ENCODE results near the gene AKT2. TPM values are rescaled to one million over a fixed set of nuclear protein-coding genes. Genes with fewer than 3 reads are reported as not detected.

Gene AKT2
- total and polyA plus RNA-seq, 10 of the 15 experiments (the other 5 are each of a cell fraction or from before 2014, with no cell fraction given), result 1.0 to 185 (median 71.5) TPM

DNA sequence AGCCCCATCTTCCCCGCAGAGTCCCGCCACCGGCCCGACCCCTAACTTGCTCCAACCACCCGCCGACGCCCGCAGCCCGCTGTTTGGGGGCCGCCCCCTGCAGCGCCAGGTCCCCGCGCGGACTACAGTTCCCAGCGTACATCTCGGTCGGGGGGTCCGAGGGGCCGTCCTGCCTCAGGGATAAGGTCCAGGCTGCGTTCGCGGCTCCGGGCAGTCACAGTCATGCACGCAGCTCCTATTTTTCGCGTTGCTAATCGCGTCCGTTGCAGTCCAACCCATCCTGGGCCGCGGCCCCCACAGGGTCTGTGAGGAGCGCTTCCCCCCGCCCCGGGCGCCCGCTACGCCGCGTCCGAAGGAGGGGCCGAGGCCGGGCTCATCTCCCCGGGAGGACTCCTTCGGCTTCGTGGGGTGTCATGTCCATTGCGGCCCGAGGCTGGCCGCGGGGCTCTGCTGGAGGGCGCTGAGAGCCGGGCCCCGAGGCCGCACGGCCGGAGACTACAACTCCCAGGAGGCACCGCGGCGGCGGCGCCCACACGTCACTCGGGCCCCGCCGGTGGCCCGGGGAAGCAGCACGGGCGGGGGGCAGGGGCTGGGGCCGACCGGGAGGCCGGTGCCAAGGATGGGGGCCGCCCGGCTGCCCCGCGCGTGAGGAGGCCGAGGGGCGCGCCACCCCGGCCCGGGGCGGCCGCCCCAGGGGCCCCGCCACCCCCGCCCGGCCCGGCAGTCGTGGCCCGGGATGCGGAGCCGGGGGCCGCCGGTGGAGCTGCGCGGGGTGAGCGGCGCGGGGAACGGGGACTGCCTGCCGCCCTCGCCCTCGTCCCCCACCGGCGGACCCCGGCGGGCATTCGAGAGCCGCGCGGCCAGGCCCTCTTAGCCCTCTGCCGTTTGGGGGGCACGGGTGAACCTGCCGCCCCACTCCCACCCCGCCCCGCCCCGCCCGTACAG lies 94.0 kb downstream of the AKT2 start, which contains the start of gene MAP3K10 (continued):
- TF ChIP-seq IKZF1 (conservative IDR thresholded peaks at IDR 0.05) (peak; percentile 97), MAX (IDR thresholded peaks at IDR 0.05; ENCODE audit: low read depth, low read length) (no peak; the same call in 1 of the 2 replicates), GATAD2B (conservative IDR thresholded peaks at IDR 0.05; ENCODE audit: low read depth) (peak; percentile 91), SREBF1 (IDR thresholded peaks at IDR 0.05; ENCODE audit: low read length) (peak; percentile 28; the same call in 1 of the 2 replicates)
- TF ChIP-seq, protein P1, sequence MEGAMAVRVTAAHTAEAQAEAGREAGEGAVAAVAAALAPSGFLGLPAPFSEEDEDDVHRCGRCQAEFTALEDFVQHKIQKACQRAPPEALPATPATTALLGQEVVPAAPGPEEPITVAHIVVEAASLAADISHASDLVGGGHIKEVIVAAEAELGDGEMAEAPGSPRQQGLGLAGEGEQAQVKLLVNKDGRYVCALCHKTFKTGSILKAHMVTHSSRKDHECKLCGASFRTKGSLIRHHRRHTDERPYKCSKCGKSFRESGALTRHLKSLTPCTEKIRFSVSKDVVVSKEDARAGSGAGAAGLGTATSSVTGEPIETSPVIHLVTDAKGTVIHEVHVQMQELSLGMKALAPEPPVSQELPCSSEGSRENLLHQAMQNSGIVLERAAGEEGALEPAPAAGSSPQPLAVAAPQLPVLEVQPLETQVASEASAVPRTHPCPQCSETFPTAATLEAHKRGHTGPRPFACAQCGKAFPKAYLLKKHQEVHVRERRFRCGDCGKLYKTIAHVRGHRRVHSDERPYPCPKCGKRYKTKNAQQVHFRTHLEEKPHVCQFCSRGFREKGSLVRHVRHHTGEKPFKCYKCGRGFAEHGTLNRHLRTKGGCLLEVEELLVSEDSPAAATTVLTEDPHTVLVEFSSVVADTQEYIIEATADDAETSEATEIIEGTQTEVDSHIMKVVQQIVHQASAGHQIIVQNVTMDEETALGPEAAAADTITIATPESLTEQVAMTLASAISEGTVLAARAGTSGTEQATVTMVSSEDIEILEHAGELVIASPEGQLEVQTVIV (IDR thresholded peaks at IDR 0.05; ENCODE audit: borderline replicate concordance, partially characterized antibody), result no peak

GRCh38 chr19:40184273-40184672 lies 100.9 kb downstream of the AKT2 start:
- Histone ChIP-seq H3K4me1 (ENCODE audit: control insufficient read depth, insufficient read depth, low read length) (no peaks in the 10 kb centered on the region), H3K79me2 (ENCODE audit: control insufficient read depth, insufficient read depth, low read length) (no peaks in the 10 kb centered on the region), H3K9ac (ENCODE audit: control insufficient read depth, insufficient read depth, low read length) (no peak overlapping the region), H3K9me3 (replicated peaks; ENCODE audit: control insufficient read depth, insufficient read depth, low read length) (no peaks in the 10 kb centered on the region), H3K27me3 (replicated peaks in 1 of 2; ENCODE audit: control insufficient read depth in 2 of 2, insufficient read depth in 2 of 2, low read length in 1 of 2) (no peaks in the 10 kb centered on the region), H2AFZ (ENCODE audit: control insufficient read depth, low read depth, low read length) (no peak overlapping the region), H4K20me1 (ENCODE audit: control insufficient read depth, insufficient read depth) (no peaks in the 10 kb centered on the region), H3K4me2 (ENCODE audit: control insufficient read depth, insufficient read depth) (no peak overlapping the region), H3K36me3 (ENCODE audit: control insufficient read depth in 2 of 2, insufficient read depth in 2 of 2, low read length in 1 of 2) (no peaks in the 10 kb centered on the region), H3K27ac (ENCODE audit: control insufficient read depth, insufficient read depth) (no peak overlapping the region), H3K4me3 (no peak overlapping the region)
- intact Hi-C loops (cut with micrococcal nuclease; ENCODE audit: unreplicated experiment), result no loop called here
- BruUV-seq (replicated peaks), result no TSS peak
- DNase-seq (ENCODE audit: low read depth, low spot score), result no peak
- ChIA-PET RAD21 (ENCODE audit: unreplicated experiment) (no interaction called here), CTCF (interaction anchor here (0.6 to 1.1 kb wide), 2 partner anchors 45 to 363 kb away, joined by 3 read pairs; no protein-coding TSS in a partner anchor), POLR2A (interaction anchor here (0.6 kb wide), 1 partner anchor 1371 kb away, joined by 5 read pairs; no protein-coding TSS in a partner anchor), SMC1A (ENCODE audit: uncharacterized antibody, unreplicated experiment) (no interaction called here)
- WGBS (ENCODE audit: insufficient coverage, insufficient replicate concordance, low lambda C conversion rate, missing lambda C conversion rate), result 56% methylated on average over 1 of the region's 1 CpG
- no peak for ATAC-seq
- FAIRE-seq, result no peak
- in situ Hi-C loops (cut with MboI), result no loop called here
- TF ChIP-seq GATAD2B (conservative IDR thresholded peaks at IDR 0.05; ENCODE audit: low read depth), result no peak
- TF ChIP-seq BCL3 (IDR thresholded peaks at IDR 0.05; ENCODE audit: borderline replicate concordance, insufficient read depth, low read depth, low read length, poor library complexity, severe bottlenecking), result no peak
- TF ChIP-seq PAX8 (IDR thresholded peaks at IDR 0.05), result no peak
- TF ChIP-seq STAT1 (conservative IDR thresholded peaks at IDR 0.05), result no peak
- no peak for TF ChIP-seq NBN (IDR thresholded peaks at IDR 0.05)
- no peak for TF ChIP-seq POLR2AphosphoS5 (IDR thresholded peaks at IDR 0.05; ENCODE audit: low read length)
- TF ChIP-seq RCOR1 (conservative IDR thresholded peaks at IDR 0.05; ENCODE audit: low read depth, low read length), result no peak
- no peak for TF ChIP-seq CEBPZ (IDR thresholded peaks at IDR 0.05; ENCODE audit: low read depth, low read length)

Data from GM12878 (cell line).